GM18502 (cell line): ENCODE data around the gene TRAP1.
"Not testable (repeated sequence)": the region's sequence is repeated elsewhere in the genome, so short reads cannot be mapped to it uniquely, and the experiment has no call there.

Experiments used
- ATAC-seq: cut with Tn5 transposase; IDR thresholded peaks from one replicate; pipeline ENCODE4 v1.9.1; 2021; ENCODE audit warnings: mild to moderate bottlenecking; ENCODE audit not compliant: unreplicated experiment, poor library complexity

TRAP1 gene

DNA sequence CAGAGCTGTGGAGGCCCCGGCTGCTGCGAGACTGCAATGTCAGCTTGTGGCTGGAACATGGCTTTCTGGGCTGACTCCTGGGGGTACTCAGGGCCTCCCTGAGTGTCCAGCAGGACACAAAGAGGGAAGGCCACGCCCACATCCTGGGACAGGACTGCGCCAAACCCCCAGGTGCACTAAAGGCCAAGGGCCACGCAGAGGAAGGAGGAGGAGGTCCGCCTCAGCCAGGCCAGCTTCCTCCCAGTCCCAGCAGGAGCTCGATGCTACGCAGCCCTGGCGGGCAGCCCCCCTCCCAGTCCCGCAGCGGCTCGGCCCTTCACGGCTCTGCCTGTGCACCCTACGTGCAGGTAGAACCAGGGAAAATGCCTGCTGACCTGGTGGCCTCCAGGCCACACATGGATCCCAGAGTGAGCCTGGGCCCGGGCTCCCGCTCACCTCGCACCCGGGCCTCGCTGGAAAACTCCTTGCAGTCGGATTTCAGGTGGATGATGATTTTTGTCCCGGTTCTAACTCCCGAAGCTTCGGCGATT lies 41.7 kb downstream of the TRAP1 start:
- no peak for ATAC-seq

DNA sequence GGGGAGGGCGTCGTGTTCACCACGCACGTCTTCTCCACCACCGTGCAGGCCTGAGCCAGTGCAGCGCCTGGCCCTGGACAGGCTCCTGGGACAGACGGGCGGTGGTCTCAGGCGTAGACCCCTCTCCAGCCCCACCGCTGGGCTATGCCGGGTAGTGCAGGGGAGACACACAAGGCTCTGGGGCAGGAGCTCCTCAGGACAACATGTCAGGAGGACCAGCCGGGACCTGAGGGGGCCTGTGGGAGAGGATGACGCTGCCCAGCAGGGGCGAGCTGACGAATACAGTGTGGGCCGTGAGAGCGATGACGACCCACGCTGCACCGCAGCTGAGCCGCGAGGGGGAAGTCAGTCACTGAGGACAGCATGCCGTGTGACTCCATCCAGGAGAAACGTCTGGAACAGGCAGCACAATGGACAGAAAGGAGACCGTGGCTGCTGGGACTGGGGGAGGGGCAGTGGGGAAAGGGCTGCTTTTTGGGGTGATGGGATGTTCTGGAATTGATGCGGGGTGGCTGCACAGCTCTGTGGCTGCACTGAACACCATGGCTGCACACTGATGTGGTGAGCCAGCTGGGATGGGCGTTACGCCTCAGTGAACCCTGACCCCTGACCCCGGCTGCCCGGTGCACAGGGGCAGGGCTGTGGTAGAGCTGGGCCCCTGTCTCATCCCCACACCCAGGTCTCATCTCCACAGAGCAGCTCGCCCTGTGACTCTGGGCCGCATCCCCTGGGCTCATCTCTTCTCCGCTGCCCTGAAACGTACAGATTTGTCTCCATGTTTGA lies 42.6 kb downstream of the TRAP1 start:
- ATAC-seq = no peak

DNA sequence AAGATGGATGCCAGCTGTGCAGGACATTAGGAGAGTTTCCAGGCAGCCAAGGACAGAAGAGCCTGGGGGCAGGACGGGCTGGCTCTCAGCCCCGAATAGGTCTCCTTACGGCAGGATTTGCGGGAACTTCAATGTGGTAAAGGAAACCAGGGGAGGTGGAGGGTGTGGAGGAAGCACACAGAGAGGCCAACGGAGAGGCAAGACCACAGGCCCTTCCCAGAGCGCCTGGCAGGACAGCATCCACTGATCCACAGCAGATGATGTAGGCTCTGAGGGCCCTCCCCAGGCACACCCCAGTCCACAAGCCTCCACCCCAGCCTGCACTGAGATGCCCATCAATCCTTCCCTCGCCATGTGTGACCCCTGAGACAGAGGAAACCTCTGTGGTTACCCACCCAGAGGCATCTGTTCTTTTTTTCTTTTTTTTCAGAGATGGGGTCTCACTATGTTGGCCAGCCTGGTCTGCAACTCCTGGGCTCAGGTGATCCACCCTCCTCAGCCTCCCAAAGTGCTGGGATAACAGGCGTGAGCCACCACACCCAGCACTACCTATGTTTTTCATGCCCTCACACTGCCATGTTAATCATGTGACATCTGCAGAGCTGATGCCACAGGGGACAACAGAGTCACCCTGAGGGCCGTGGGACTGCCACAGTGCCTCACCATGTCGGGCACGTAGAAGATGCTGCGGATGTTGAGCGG lies 43.5 kb downstream of the TRAP1 start:
- ATAC-seq = no peak

DNA sequence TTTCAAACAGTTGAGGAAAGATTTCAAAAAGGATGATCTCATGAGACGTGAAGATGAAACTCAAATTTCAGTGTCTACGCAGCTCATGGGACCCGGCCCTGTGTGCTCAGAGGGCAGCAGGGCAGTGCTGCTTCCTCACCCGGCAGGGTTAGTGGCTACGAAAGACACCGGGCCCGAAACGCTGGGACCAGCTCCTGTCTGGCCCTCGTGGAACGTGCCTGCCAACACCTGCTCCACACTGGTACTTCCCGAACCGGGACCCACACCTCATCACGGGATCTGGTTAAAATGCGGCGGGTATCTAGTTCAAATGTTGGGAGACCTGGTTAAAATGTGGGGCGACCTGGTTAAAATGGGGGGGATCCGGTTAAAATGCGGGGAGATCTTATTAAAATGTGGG lies 44.1 kb downstream of the TRAP1 start:
- no peak for ATAC-seq

DNA sequence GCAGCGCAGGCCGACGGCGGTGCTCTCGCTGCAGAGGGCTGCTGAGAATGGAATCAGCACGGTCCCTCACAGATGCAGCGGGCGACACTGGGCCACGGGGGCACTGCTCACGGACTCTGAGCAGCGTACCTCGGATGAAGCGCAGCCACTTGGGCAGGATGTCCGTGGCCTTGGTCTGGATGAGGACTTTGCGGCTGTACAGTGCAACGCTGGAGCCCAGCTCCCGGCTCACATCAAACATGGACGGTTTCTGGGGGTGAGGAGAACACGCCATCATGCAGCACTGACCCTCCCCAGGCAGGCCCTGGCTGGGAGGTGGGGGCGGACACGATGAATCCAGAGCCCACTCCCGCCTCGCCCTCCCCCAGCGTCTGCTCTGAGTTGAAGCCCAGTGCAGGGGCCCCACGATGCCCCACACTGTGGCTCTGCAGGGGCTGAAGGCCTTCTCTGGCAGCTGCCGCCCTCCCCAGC lies 44.7 kb downstream of the TRAP1 start:
- no peak for ATAC-seq

DNA sequence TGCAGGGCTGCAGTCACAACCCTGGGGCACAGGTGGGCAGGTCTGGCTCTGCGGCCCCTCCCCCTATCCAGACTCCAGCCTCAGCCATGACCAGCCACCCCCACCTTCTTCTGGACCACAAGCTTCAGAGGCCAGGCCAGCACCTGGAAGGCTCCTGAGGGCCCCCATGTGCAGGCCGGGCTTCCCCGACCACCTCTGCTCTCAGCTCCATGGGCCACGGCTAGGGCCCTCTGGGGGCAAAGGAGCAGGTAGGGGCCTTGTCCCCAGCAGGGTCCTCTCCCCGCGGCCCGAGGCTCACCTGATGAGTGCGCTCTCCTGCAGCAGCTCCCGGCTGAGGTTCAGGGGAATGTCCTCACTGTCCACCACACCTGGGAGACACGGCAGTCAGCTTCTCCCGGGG lies 45.9 kb downstream of the TRAP1 start:
- ATAC-seq = no peak

DNA sequence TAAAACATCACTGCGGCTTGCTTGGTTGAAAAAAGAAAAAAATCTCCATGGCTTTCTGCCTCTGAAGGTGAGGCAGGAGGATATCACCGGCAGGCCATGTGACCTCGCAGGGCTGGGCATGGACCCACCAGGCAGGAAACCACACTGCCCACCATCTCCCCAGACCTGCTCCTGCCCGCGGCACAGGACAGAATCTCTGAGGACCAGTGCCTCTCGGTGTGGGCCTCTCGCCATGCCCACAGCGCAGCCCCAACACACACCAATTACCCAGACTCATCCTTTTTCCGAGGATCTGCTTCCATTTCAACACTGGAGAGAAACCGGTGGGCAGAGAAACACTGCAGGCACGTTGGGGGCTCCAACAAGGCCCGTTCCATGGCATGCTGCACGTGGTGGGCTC lies 46.6 kb downstream of the TRAP1 start:
- no peak for ATAC-seq

- ATAC-seq = no peak
These were observed 48.2 kb downstream of the TRAP1 start for GRCh38 chr16:3669082-3669481.

- ATAC-seq = no peak
These were observed 48.7 kb downstream of the TRAP1 start for GRCh38 chr16:3668626-3669025.

DNA sequence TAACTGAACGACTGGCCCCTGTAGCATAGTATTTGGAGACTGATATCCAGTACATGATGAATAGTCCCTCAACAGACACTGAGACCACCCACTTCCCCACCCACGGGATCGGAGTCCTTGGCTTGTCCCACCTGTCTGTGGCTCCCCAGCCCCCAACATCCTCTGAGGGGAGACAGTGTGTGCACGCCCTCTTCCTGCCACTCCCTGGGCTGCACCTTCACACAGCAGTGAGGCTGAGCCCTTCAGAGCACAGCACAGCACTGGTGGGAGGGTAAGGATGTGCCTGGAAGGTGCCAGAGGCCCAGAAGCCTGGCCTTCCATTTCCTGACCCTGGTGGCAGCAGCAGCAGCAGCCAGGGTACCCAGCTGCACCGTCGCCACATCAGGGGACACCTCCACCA lies 51.8 kb downstream of the TRAP1 start:
- ATAC-seq = no peak

DNA sequence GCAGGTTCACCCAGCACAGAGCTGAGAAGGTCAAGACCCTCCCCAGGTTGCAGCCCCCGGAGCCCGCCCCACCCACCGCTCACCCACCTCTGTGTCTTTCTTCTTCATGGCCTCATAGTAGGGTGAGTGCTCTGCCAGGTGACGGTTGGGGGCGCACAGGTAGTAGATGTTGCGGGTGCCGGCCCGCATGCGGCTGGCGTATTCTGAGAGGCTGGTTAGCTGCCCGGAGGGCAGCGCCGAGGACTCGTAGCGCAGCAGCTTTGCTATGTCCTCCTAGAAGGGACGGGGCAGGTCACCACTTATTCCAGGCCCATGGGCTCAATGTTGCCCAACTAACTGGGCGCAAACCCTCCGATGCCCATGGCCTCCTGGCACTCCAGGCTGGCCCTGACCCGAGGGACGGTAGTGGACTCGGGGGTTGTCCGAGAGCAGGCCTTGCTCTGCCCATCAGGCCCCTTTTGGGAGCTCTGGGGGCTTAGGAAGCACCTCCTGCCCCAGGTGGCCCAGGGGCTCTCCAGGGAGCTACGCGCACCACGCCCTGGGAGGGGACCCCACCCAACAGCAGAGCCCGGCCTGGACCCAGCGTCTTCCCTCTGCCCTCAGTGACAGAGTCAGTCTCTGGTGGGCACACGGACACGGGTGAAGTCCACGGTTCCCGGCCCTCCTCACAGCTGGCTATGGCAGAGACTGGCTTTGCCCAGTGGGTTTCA lies 53.0 kb downstream of the TRAP1 start:
- ATAC-seq = no peak

GRCh38 chr16:3662601-3663000 lies 54.7 kb downstream of the TRAP1 start:
- no peak for ATAC-seq

- no peak for ATAC-seq
These were observed 55.4 kb downstream of the TRAP1 start for GRCh38 chr16:3661922-3662321.

- no peak for ATAC-seq
These were observed 56.0 kb downstream of the TRAP1 start for GRCh38 chr16:3661311-3661710.

GRCh38 chr16:3659251-3659650 lies 58.1 kb downstream of the TRAP1 start:
- no peak for ATAC-seq

DNA sequence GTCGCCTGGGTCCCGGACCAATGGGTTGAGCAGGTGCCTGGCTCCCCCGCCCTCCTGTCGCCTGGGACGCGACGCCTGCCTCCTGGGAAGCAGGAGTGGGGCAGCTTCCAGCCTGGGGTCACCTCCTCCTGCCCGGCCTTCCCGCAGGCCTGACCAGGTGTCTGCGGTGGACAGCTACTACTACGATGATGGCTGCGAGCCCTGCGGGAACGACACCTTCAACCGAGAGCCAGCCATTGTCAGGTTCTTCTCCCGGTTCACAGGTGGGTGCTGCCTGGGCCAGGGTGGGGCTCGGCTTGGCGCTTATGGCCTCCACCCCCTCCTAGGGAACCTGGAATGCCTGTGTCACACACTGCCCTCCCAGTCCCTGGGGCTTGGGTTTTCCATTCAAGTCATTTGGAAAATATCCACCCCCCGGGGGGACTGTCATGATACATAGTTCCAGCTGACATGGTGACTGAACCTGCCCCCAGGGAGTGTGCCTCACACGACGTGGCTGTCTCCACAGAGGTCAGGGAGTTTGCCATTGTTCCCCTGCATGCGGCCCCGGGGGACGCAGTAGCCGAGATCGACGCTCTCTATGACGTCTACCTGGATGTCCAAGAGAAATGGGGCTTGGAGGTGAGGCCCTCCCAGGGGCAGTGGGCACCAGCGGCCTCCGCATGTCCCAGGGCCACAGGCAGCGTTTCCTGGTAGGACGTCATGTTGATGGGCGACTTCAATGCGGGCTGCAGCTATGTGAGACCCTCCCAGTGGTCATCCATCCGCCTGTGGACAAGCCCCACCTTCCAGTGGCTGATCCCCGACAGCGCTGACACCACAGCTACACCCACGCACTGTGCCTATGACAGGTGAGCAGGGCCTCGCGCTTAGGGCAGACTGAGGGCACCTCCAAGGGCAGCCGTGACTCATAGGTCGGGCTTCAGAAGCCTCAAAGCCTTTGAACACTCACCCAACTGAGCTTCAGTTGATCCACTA lies 60.5 kb downstream of the TRAP1 start:
- no peak for ATAC-seq

DNA sequence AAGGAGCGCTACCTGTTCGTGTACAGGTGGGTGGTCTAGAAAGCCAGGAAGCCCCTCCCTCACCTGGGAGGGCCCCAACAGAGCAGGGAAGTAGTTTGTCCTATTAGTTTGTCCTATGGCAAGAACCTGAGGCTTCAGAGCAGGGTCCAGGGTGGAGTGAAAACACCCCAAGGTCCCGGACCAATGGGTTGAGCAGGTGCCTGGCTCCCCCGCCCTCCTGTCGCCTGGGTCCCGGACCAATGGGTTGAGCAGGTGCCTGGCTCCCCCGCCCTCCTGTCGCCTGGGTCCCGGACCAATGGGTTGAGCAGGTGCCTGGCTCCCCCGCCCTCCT lies 61.2 kb downstream of the TRAP1 start:
- not testable (repeated sequence) for ATAC-seq

DNA sequence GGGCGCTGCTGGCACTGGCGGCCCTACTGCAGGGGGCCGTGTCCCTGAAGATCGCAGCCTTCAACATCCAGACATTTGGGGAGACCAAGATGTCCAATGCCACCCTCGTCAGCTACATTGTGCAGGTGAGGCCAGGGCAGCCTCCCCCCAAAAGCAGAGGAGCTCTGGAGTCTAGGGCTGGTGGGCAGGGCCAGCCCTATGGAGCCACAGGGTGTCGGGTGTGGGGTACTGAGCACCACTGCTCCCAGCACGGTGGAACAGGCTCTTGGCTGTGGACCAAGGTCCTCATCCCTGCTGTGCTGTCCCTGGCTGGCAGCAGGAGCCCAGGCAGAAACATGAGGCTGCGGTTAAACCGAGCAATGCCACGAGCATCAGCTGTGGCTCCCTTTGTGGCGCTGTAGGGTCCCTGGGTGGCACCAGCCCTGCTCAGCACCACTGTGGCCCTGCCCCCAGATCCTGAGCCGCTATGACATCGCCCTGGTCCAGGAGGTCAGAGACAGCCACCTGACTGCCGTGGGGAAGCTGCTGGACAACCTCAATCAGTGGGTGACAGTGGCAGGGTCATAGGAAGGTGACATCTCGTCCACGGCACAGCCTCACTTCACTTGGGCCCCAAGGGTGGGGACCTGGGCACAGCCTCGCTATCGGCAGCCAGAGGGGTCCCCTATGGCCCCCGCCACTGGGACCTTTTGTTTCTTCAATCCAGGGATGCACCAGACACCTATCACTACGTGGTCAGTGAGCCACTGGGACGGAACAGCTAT lies 61.7 kb downstream of the TRAP1 start:
- ATAC-seq = no peak

GRCh38 chr16:3655030-3655395 lies 62.3 kb downstream of the TRAP1 start:
- ATAC-seq = no peak
